ENCODE measurements around the gene TMEM198. TPM values are rescaled to one million over a fixed set of nuclear protein-coding genes. Genes with fewer than 3 reads are reported as not detected.

The TMEM198 gene
- total RNA-seq, 2 donors from 2014 or later: 1.8 to 4.3 TPM

DNA sequence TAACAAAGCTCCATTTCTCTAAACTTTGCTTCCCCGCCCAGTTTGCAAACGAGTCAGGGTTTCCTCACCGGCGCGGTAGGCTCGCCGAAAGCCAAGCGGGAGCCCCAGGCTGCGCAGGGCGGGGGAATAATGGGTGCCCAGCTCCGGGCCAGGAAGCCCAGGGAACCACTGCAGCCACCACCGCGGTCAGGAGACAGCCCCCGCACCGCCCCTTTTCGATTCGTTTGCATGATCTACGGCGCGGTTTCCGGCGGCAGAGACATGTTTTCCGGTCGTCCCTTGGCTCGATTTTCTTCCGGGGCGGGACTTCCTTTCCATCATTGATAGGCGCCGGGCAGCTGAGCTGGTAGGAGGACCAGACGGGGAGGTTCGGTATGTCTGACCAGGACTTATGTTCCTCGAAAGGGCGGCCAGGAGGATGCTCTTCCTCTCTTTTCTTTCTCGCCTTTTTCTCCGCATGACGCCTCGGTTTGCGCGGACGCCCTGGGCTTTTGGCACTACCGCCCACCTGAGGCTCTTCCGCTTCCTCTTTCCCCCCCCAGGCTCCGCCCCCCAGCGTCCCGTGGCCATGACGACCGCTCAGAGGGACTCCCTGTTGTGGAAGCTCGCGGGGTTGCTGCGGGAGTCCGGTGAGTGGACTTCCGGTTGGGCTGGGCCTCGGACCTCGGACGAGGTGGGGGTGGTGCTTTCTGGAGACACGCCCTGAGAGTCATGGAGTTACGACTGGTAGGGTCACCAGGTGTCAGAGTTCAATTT lies 53.9 kb downstream of the TMEM198 start, which contains the start of gene STK11IP:
Gene STK11IP, plus strand, starts transcription at position 306 of the 756 bp plus-strand sequence. Its CDS starts 263 bp downstream, at position 569.
- peak; percentile 97 for DNase-seq (ENCODE audit: low spot score)
- TF ChIP-seq, protein P1, sequence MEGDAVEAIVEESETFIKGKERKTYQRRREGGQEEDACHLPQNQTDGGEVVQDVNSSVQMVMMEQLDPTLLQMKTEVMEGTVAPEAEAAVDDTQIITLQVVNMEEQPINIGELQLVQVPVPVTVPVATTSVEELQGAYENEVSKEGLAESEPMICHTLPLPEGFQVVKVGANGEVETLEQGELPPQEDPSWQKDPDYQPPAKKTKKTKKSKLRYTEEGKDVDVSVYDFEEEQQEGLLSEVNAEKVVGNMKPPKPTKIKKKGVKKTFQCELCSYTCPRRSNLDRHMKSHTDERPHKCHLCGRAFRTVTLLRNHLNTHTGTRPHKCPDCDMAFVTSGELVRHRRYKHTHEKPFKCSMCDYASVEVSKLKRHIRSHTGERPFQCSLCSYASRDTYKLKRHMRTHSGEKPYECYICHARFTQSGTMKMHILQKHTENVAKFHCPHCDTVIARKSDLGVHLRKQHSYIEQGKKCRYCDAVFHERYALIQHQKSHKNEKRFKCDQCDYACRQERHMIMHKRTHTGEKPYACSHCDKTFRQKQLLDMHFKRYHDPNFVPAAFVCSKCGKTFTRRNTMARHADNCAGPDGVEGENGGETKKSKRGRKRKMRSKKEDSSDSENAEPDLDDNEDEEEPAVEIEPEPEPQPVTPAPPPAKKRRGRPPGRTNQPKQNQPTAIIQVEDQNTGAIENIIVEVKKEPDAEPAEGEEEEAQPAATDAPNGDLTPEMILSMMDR (IDR thresholded peaks at IDR 0.05): no peak
- H3K27me3 ChIP-seq: no peaks in the 10 kb centered on the region

DNA sequence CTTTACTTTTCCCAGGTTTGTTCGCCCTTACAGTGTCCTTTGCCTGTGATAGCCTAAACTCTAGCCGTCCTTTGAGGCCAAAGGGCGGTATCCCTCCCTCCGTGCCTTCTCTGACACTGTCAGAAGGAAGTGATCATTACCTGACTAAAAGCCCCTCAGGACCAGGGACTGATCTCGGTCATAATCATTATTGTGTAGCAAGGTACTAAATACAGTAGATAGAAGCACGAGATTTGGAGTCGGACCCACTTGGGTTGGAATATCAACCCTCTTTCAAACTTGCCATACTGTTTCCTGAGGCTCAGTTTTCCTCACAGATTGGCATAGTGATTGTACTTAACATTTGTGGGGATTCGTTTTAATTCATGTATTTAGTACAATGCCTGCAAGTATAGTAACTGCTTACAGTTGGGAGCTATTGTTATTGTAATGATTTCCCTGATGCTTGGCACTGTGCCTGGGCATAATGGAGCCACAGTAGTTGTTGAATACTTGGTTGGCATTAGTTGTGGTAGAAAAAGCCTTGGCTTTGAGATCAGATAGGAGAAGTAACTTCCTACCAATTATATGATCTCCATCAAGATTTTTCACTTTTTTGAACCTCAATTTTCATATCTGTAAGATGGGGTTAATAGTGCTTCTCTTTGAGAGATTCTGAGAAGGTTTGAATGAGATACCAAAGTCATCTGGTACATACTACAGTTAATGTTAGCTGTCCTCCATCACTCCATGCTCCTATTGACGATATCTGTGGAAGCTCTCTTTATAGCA lies 54.7 kb downstream of the TMEM198 start:
- H3K4me3 ChIP-seq: peak overlapping the region; percentile 68 to 72
- peaks cover 15% of the 10 kb centered on the region for H3K36me3 ChIP-seq
- H3K27me3 ChIP-seq: no peaks in the 10 kb centered on the region
- peaks cover 0 to 23% of the 10 kb centered on the region in 2 donors for H3K4me1 ChIP-seq
- DNase-seq (ENCODE audit: low spot score): no peak
- TF ChIP-seq, protein P1 (IDR thresholded peaks at IDR 0.05): no peak
- peak overlapping the region; percentile 89 to 98 for H3K27ac ChIP-seq
- no peaks in the 10 kb centered on the region for H3K9me3 ChIP-seq

More for the DNA sequence above, 53.9 kb downstream of the TMEM198 start, which contains the start of gene STK11IP:
- peaks cover 10% of the 10 kb centered on the region for H3K36me3 ChIP-seq
- H3K27ac ChIP-seq: peak within 1 kb of the TSS; percentile 89 to 98
- H3K4me1 ChIP-seq: peaks cover 0 to 23% of the 10 kb centered on the region in 2 donors
- peak within 1 kb of the TSS; percentile 68 to 72 for H3K4me3 ChIP-seq
- no peaks in the 10 kb centered on the region for H3K9me3 ChIP-seq

Small RNA genes within 50 kb of the gene (microRNA-seq; reads per million reads assigned to microRNA genes)
- 1.4 reads per million in 2 donors for gene MIR3132 (ENCODE audit: borderline number of aligned reads in 2 of 2, borderline replicate concordance in 1 of 2)

Other genes with a start within 250 kb of the TMEM198 start
- gene PTPRN, start 234.6 kb upstream of the TMEM198 start, total RNA-seq: under 1 TPM in 1 of 2 donors, not detected in 1; 0.74 TPM
- gene RESP18, start 211.3 kb upstream of the TMEM198 start, total RNA-seq: not detected
- gene DNPEP, start 156.1 kb upstream of the TMEM198 start, total RNA-seq: 10 to 100 TPM; 48.1 to 51.2 TPM
- gene DES, start 125.7 kb upstream of the TMEM198 start, total RNA-seq: over 10,000 TPM; 12,280 to 13,654 TPM
- 10 to 100 TPM; 82.2 to 90.8 TPM for gene SPEG, start 109.2 kb upstream of the TMEM198 start, total RNA-seq
- gene GMPPA, start 45.1 kb upstream of the TMEM198 start, total RNA-seq: 10 to 100 TPM; 21.6 to 23.3 TPM
- not detected for gene ASIC4, start 29.5 kb upstream of the TMEM198 start, total RNA-seq
- 100 to 1,000 TPM; 206 to 228 TPM for gene CHPF, start 219 bp upstream of the TMEM198 start, total RNA-seq
- 100 to 1,000 TPM; 150 to 157 TPM for gene OBSL1, start 27.5 kb downstream of the TMEM198 start, total RNA-seq
- gene INHA, start 28.3 kb downstream of the TMEM198 start, total RNA-seq: 10 to 100 TPM in 1 of 2 donors, 1 to 10 TPM in 1; 1.0 to 28.3 TPM
- 1 to 10 TPM; 5.5 to 6.6 TPM for gene STK11IP, start 53.8 kb downstream of the TMEM198 start, total RNA-seq
- 100 to 1,000 TPM; 270 to 502 TPM for gene SLC4A3, start 83.6 kb downstream of the TMEM198 start, total RNA-seq